DND-41 (cell line): Measurements from ENCODE around the gene NME3.

Experiments
- CTCF ChIP-seq: IDR thresholded peaks from 2 replicates; pipeline ENCODE4 v1.5.1; 2012; ENCODE audit warnings: borderline replicate concordance, low read length, moderate library complexity, mild to moderate bottlenecking; ENCODE audit not compliant: poor library complexity, severe bottlenecking; ENCODE audit errors: extremely low read depth
- EZH2 ChIP-seq: IDR thresholded peaks from 3 replicates; pipeline ENCODE4 v1.6.1; 2012; ENCODE audit warnings: borderline replicate concordance, low read depth, mild to moderate bottlenecking, moderate library complexity, low read length, inconsistent platforms; ENCODE audit not compliant: severe bottlenecking

GRCh38 chr16:1786242-1787055 lies 15.1 kb upstream of the NME3 start:
- TF ChIP-seq CTCF (peak; percentile 10), EZH2 (no peak)
